Mesendoderm (in vitro differentiated cells): ENCODE measurements around the gene UCN3.

Source experiments
- DNase-seq: peaks from one replicate; pipeline ENCODE4 v3.0.0; 2013
- H2AK5ac ChIP-seq: 2 replicates; pipeline ENCODE4 v1.6.1; 2013; ENCODE audit warnings: low read length, inconsistent platforms
- H2BK120ac ChIP-seq: 2 replicates; pipeline ENCODE4 v1.6.1; 2013; ENCODE audit warnings: low read depth, mild to moderate bottlenecking, low read length, moderate library complexity, mixed read lengths
- H2BK15ac ChIP-seq: replicated peaks from 2 replicates; pipeline ENCODE4 v1.6.1; 2013; ENCODE audit warnings: low read depth, mild to moderate bottlenecking, moderate library complexity
- H2BK5ac ChIP-seq: 2 replicates; pipeline ENCODE4 v1.6.1; 2013; ENCODE audit warnings: low read length, inconsistent platforms
- H3K18ac ChIP-seq: 2 replicates; pipeline ENCODE4 v1.6.1; 2013; ENCODE audit warnings: mild to moderate bottlenecking, low read length, mixed read lengths
- H3K23ac ChIP-seq: one replicate; pipeline ENCODE4 v1.6.1; 2013; ENCODE audit warnings: low read length
- H3K27ac ChIP-seq: 2 replicates; pipeline ENCODE4 v1.5.1; 2013; ENCODE audit warnings: low read depth, mild to moderate bottlenecking, inconsistent platforms, low read length, moderate library complexity
- H3K27me3 ChIP-seq: 2 replicates; pipeline ENCODE4 v1.6.1; 2013; ENCODE audit warnings: low read length, control low read depth, mild to moderate bottlenecking, inconsistent platforms; ENCODE audit not compliant: insufficient read depth, poor library complexity
- H3K36me3 ChIP-seq: 2 replicates; pipeline ENCODE4 v1.6.1; 2013; ENCODE audit warnings: low read length, inconsistent platforms; ENCODE audit not compliant: control insufficient read depth, insufficient read depth
- H3K4ac ChIP-seq: one replicate; pipeline ENCODE4 v1.6.1; 2013; ENCODE audit warnings: low read depth, mild to moderate bottlenecking, low read length, moderate library complexity
- H3K4me1 ChIP-seq: 2 replicates; pipeline ENCODE4 v1.6.1; 2013; ENCODE audit warnings: low read depth, low read length, inconsistent platforms; ENCODE audit not compliant: control insufficient read depth
- H3K4me2 ChIP-seq: 2 replicates; pipeline ENCODE4 v1.6.1; 2013; ENCODE audit warnings: low read length
- H3K4me3 ChIP-seq: 2 replicates; pipeline ENCODE4 v1.5.1; 2013; ENCODE audit warnings: mild to moderate bottlenecking, low read length
- H3K56ac ChIP-seq: one replicate; pipeline ENCODE4 v1.6.1; 2013; ENCODE audit warnings: low read length
- H3K79me1 ChIP-seq: 2 replicates; pipeline ENCODE4 v1.6.1; 2013; ENCODE audit warnings: low read length, inconsistent platforms
- H3K79me2 ChIP-seq: 2 replicates; pipeline ENCODE4 v1.6.1; 2013; ENCODE audit warnings: mild to moderate bottlenecking, low read length; ENCODE audit not compliant: control insufficient read depth, insufficient read depth
- H3K9ac ChIP-seq: 2 replicates; pipeline ENCODE4 v1.6.1; 2013; ENCODE audit warnings: low read length, inconsistent platforms
- H4K5ac ChIP-seq: one replicate; pipeline ENCODE4 v1.6.1; 2013; ENCODE audit warnings: low read length
- H4K8ac ChIP-seq: one replicate; pipeline ENCODE4 v1.6.1; 2013; ENCODE audit warnings: low read depth, mild to moderate bottlenecking, control low read depth, low read length, moderate library complexity
- WGBS: extraction: QIAGEN DNeasy Blood & Tissue Kit; methylation state at CpG from one replicate; pipeline ENCODE4 v1.1.7; 2013; ENCODE audit warnings: low lambda C conversion rate, missing lambda C conversion rate; ENCODE audit not compliant: insufficient coverage; ENCODE audit errors: extremely low coverage; 5-methylcytosine and 5-hydroxymethylcytosine counted together

UCN3 gene

GRCh38 chr10:5393529-5393928 lies 28.8 kb downstream of the UCN3 start:
- no peak overlapping the region for H2BK15ac ChIP-seq
- H3K4me1 ChIP-seq, result no peaks in the 10 kb centered on the region
- no peaks in the 10 kb centered on the region for H3K79me1 ChIP-seq
- no peaks in the 10 kb centered on the region for H3K79me2 ChIP-seq
- H3K56ac ChIP-seq, result no peak overlapping the region
- no peak overlapping the region for H3K4me2 ChIP-seq
- no peak overlapping the region for H3K23ac ChIP-seq
- no peaks in the 10 kb centered on the region for H3K27me3 ChIP-seq
- H2AK5ac ChIP-seq, result no peak overlapping the region
- H4K5ac ChIP-seq, result no peak overlapping the region
- no peak overlapping the region for H3K18ac ChIP-seq
- H2BK120ac ChIP-seq, result no peak overlapping the region
- no peak for DNase-seq
- no CpG with 5 or more reads among the region's 14 CpGs for WGBS
- no peaks in the 10 kb centered on the region for H3K36me3 ChIP-seq
- H3K4me3 ChIP-seq, result no peak overlapping the region
- H3K27ac ChIP-seq, result no peak overlapping the region
- no peak overlapping the region for H3K4ac ChIP-seq
- H2BK5ac ChIP-seq, result no peak overlapping the region
- no peak overlapping the region for H4K8ac ChIP-seq
- no peak overlapping the region for H3K9ac ChIP-seq

- no peak overlapping the region for H3K4me3 ChIP-seq
- H2BK5ac ChIP-seq, result no peak overlapping the region
- H3K27ac ChIP-seq, result no peak overlapping the region
- H3K9ac ChIP-seq, result no peak overlapping the region
- no peaks in the 10 kb centered on the region for H3K4me1 ChIP-seq
- no peaks in the 10 kb centered on the region for H3K36me3 ChIP-seq
- H3K18ac ChIP-seq, result no peak overlapping the region
- H3K4ac ChIP-seq, result no peak overlapping the region
- no peak overlapping the region for H2AK5ac ChIP-seq
- no peak overlapping the region for H3K23ac ChIP-seq
- no peak overlapping the region for H3K4me2 ChIP-seq
- no peak overlapping the region for H4K8ac ChIP-seq
- H3K56ac ChIP-seq, result no peak overlapping the region
- no peak for DNase-seq
- WGBS, result no CpG with 5 or more reads among the region's 18 CpGs
- no peaks in the 10 kb centered on the region for H3K79me2 ChIP-seq
- no peak overlapping the region for H2BK120ac ChIP-seq
- no peak overlapping the region for H4K5ac ChIP-seq
- no peak overlapping the region for H2BK15ac ChIP-seq
- H3K27me3 ChIP-seq, result no peaks in the 10 kb centered on the region
- H3K79me1 ChIP-seq, result no peaks in the 10 kb centered on the region
Measured at GRCh38 chr10:5395168-5395567, 30.4 kb downstream of the UCN3 start.

GRCh38 chr10:5396556-5397300 lies 32.0 kb downstream of the UCN3 start:
- Histone ChIP-seq H3K79me1 (no peaks in the 10 kb centered on the region), H3K36me3 (no peaks in the 10 kb centered on the region), H3K4me2 (no peak overlapping the region), H3K4me3 (no peak overlapping the region), H3K79me2 (no peaks in the 10 kb centered on the region), H2AK5ac (no peak overlapping the region), H3K9ac (no peak overlapping the region), H3K4me1 (no peaks in the 10 kb centered on the region), H2BK15ac (no peak overlapping the region), H3K4ac (no peak overlapping the region), H4K8ac (no peak overlapping the region), H4K5ac (no peak overlapping the region), H3K27ac (no peak overlapping the region), H3K56ac (no peak overlapping the region), H3K27me3 (no peaks in the 10 kb centered on the region), H3K18ac (no peak overlapping the region), H3K23ac (no peak overlapping the region), H2BK5ac (no peak overlapping the region), H2BK120ac (no peak overlapping the region)
- no peak for DNase-seq
- no CpG with 5 or more reads among the region's 12 CpGs for WGBS

GRCh38 chr10:5399332-5399731 lies 34.6 kb downstream of the UCN3 start:
- Histone ChIP-seq H3K4me1 (no peaks in the 10 kb centered on the region), H2BK5ac (no peak overlapping the region), H4K5ac (no peak overlapping the region), H2AK5ac (no peak overlapping the region), H3K9ac (no peak overlapping the region), H3K4me3 (no peak overlapping the region), H2BK120ac (no peak overlapping the region), H3K36me3 (no peaks in the 10 kb centered on the region), H3K56ac (no peak overlapping the region), H3K79me1 (no peaks in the 10 kb centered on the region), H3K23ac (no peak overlapping the region), H3K4ac (no peak overlapping the region), H2BK15ac (no peak overlapping the region), H3K27me3 (no peaks in the 10 kb centered on the region), H3K79me2 (no peaks in the 10 kb centered on the region), H4K8ac (no peak overlapping the region), H3K18ac (no peak overlapping the region), H3K27ac (no peak overlapping the region), H3K4me2 (no peak overlapping the region)
- WGBS, result no CpG with 5 or more reads among the region's 6 CpGs
- DNase-seq, result no peak

- Histone ChIP-seq H3K27me3 (no peaks in the 10 kb centered on the region), H3K23ac (no peak overlapping the region), H3K9ac (no peak overlapping the region), H3K79me2 (no peaks in the 10 kb centered on the region), H2BK5ac (no peak overlapping the region), H3K4me2 (no peak overlapping the region), H3K4me3 (no peak overlapping the region), H3K36me3 (no peaks in the 10 kb centered on the region), H3K56ac (no peak overlapping the region), H3K4me1 (no peaks in the 10 kb centered on the region), H3K4ac (no peak overlapping the region), H4K8ac (no peak overlapping the region), H3K18ac (no peak overlapping the region), H4K5ac (no peak overlapping the region), H2BK15ac (no peak overlapping the region), H3K79me1 (no peaks in the 10 kb centered on the region), H2AK5ac (no peak overlapping the region), H3K27ac (no peak overlapping the region), H2BK120ac (no peak overlapping the region)
- WGBS, result no CpG with 5 or more reads among the region's 9 CpGs
- no peak for DNase-seq
Measured at GRCh38 chr10:5400468-5401240, 35.9 kb downstream of the UCN3 start.
